NAMALWA (cell line): ENCODE measurements around the gene BIN2.
A peak's percentile ranks its signal among the peaks of the same experiment; 100 is the strongest.
"Not testable (repeated sequence)": the region's sequence is repeated elsewhere in the genome, so short reads cannot be mapped to it uniquely, and the experiment has no call there.

Experiments used
- DNase-seq: peaks from one replicate; pipeline ENCODE4 v3.0.0-alpha.2; 2015; ENCODE audit warnings: low spot score

BIN2 gene

DNA sequence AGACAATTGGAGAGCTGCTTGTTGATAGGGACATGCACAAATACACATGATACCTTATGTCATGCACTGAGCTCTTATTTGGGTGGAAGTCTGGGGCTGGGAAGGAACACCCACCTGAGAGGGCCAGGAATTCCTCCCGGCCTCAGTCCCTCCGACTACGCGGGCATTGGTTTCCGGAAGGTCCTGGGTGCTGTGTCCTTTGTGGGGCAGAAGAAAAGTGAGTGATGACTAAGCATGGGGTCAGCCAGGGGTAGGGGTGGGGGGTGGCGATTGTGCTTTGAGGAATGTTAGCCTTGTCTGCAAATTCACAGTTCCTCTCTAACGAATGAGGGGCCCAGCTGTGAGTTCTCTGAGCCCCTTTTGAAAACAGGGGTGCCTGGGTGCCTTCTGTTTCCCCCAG, 21.7 kb upstream of the BIN2 start:
- no peak for DNase-seq

DNA sequence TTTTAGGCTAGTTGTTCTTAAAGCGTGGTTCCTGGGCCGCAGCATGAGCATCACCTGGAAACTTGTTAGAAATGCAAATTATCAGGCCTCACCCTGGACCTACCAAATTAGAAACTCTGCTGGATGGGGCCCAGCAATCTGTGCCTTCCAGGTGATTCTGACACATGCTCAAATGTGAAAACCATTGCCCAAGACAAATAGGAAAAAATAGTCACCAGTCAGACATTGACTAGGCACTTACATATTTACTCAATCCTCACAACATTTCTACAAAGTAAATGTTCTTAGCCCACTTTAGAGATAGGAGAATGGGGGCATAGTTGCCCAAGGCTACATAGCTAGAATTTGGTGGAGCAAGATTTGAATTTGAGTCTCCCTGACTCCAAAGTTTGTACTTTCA, 19.2 kb upstream of the BIN2 start:
- no peak for DNase-seq

DNA sequence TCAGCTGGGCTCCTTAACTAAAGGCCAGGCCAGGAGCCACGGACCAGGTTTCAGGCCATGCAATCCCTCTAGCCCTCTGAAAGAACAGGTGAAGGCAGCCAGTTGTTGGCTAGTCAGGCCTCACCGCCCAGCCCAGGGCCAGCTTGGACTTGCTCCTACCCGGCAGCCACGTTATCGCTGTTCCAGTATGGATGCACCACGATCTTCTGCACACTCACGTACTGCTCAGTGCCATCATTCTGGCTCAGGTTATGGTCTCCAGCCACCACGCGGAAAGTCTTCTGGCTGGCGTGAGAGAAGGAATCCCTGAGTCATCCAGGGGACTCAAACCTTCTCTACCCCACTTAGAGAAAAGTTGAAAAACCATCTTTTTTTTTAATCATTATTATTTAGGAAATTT, 18.4 kb upstream of the BIN2 start:
- DNase-seq: no peak

DNA sequence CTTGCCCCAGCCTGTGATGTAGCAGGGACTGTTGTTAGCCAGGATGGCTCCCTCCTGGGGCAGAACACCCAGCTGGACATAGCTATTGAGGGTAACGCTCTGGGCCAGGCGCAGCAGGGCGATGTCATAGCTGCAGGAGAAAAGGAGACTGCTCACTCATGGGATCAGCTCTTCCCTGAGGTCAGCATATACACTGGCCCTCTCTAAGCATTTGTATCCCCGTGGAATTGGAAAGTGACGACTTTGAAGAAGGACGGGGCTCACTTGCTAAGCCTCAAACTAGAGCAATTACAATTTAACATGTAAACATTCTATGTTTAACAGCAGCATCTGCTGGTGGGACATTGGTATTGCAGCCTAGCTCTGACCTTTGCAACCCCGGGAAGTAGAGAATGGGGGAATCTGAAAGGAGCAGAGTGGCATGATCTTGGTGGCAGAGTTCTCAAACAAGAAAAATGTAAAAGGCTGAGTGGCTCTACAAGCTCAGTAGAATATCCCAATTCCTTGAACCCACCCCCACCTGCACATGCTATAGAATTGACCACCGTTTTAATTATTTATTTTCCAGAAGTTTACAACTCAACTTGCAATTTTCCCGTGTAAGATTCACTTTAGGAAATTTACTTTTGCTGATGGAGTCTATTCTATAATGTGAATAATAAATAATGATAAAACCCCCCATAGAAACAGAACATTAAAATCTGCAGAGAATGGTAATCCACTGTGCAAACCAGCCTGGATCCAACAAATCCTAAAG, 17.5 kb upstream of the BIN2 start:
- peak; percentile 82 for DNase-seq

DNA sequence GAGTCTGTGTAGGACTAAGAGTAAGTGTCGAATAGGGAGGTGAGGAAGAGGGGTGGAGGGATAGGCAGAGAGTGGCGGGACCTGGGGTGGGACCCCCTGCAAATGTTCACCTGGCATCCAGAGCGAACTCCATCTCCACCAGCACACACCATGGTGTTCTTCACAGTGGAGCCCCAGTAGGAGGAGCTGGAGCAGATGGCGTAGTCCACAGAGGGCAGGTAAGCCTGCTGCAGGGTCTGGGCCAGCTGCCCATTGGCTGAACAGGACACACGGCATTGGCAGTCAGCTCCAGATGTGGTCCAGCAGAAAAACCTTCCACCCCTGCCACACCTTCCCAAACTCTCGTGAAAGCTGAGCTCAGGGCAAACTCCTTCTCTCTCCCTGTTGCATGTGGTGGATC, 15.8 kb upstream of the BIN2 start:
- no peak for DNase-seq

DNA sequence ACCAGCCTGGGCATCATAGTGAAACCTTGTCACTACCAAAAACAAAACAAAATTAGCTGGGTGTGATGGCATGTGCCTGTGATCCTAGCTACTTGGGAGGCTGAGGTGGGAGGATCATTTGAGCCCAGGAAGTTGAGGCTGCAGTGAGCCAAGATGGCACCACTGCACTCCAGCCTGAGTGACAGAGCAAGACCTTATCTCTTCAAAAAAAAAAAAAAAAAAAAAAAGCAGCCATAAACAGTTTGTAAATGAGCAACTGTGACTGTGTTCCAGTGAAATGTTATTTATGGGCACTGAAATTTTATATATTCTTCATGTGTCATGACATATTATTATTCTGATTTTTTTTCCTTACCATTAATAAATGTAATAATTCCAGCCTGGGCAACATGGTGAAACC, 13.4 kb upstream of the BIN2 start:
- not testable (repeated sequence) for DNase-seq

DNA sequence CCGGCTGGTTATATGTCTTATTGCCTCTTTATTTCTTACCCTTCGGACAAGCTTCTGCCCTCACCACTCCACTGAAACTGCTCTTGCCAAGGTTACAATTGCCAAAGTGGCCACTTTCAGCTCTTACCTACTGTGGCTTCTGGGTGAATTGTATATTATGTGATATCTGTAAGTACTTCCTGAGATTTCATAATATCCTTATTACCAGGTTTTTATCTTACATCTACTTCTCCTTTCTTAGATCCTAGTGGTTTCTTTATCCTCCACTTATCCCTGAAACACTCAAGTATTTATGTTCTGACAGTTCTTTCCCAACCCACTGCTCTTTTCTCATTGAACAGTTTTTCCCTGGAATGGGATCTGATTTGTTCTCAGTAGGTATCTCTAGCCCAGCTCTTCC, 12.0 kb upstream of the BIN2 start:
- no peak for DNase-seq

DNA sequence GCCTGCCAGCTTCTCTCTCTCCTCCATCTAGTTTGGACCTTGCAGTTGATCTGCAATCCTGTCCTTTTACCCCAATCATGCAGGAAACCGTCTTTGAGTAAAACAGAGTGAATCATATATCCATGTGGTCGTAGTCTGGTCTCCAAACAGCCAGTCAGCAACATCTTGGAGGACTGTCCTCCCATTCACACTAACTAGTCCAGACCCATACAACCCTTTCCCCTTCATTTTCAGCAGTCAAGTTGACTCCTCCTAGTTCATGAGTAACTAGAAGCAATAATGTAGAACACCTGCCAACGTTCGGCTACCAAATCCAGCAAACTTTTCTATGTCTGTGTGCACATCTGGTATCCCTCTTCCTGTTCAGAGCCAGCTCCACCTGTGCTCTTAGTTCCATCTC, 10.8 kb upstream of the BIN2 start:
- DNase-seq: no peak

DNA sequence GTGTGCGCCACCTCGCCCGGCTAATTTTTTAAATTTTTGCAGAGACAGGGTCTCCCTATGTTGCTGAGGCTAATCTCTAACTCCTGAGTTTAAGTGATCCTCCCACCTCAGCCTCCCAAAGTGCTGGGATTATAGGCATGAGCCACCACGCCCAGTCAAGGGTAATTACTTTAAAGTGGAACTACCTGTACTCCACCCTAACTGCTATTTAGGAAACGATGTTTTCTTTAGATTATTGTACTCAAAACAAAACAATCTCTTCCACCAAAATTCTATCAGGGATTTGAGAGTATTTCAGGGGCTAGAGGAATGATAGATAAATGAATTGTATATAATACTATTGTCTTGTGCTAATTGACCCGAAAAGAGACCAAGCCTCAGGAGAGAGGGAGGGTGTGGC, 9.6 kb upstream of the BIN2 start:
- DNase-seq: no peak

DNA sequence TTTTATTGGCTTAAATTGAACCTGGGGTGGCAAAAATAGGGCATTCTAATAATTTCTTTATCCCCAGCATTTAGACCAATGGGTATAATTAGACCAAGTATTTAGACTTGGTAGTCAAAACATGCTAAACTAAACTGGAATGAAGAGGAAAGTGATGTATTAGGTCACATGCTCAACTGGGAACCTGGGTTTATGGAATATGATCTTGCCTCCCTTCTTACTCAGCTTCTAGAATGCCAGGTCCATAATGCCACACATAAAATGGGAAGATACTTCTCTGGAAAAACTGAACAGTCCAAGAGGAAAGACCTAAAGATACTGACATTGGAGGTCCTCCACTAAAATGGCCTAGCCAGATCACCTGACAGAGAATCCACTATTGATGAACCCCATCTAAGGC, 6.2 kb upstream of the BIN2 start:
- DNase-seq: no peak

DNA sequence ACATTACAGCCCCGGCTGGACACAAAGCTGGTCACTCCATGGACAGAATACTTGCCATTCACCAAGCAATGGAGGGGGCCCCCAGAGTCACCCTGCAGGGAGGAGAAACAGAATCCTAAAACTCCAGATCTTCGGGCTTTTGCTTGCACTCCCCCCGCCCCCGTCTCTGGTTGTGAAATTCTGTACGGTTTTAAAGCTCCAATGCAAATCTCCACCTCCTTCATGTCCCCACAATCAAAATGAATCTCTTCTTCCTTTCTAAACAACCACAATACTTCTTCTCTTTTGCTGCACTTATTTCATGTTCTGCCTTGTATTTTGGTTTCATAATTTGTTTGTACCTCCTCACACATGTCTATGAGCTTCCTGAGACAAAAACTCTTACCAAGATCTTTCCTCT, 5.8 kb upstream of the BIN2 start:
- DNase-seq: no peak

DNA sequence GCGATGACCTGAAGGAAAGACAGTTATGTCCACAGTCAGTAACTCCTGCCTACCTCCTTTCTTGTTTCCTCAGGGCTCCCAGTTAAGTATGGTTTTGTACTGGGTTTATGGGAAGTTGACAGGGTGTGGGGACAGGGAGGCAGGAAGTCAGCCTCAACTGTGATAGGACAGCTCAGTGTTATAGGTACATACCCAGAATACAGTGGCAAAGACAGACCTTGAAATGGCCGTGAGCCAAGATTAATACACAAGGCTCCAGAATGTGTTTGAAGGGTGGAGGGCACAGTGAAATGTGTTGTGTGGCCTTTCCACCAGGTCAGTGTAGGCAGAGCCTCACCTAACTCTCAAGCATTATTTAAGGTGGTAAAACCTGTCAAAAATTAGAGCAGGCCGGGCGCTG, 4.6 kb upstream of the BIN2 start:
- no peak for DNase-seq

DNA sequence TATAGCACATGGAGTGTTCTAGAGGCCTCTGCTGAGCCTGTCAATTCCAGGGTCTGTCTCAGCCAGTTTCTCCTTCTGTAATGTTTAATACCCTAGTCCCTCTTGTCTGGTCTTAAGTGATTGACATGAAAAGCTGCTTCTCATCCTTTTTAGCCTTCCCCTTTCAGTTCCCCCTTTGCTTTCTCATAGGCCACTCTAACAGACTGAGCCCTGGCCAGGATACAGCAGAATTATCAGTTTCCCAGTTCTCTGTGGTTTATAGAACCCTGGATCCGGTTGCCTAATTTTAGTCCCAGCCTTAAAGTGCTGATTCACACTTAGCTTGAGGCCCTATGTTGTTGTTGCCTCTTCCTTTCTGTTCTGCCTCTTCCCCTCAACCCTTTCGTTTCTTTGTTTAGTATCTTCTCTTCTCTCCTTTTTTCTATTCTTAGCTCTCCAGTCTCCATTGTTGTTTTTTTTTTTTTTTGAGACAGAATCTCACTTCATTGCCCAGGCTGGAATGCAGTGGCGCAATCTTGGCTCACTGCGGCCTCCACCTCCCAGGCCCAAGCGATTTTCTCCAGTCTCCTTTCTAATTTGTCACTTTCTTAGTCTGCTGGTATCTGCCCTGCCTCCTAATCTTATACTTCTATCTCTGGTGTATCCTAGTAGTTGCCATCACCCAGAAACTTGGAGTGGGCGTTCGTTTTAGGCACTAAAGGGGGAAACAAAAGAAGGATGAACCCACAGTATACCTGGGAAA, 2.9 kb upstream of the BIN2 start:
- DNase-seq: peak; percentile 51

DNA sequence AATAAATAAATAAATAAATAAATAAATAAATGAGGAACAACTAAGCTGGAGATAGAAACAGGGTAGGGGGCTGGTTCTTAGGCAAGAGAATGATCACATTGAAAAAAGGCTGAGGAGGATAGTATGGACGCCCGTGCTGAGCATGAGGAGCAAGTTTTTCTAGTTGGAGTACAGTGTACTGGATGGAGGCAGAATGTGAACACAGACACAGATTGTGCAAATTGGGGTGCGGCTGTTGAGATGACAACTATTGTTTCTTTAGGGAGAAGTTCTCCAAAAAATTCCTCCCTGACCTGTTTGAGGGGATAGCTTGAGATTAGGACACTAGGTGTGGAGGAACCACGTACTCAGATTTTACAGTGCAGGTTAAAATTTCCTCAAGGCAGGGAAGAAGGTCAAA, 979 bp upstream of the BIN2 start:
- no peak for DNase-seq

DNA sequence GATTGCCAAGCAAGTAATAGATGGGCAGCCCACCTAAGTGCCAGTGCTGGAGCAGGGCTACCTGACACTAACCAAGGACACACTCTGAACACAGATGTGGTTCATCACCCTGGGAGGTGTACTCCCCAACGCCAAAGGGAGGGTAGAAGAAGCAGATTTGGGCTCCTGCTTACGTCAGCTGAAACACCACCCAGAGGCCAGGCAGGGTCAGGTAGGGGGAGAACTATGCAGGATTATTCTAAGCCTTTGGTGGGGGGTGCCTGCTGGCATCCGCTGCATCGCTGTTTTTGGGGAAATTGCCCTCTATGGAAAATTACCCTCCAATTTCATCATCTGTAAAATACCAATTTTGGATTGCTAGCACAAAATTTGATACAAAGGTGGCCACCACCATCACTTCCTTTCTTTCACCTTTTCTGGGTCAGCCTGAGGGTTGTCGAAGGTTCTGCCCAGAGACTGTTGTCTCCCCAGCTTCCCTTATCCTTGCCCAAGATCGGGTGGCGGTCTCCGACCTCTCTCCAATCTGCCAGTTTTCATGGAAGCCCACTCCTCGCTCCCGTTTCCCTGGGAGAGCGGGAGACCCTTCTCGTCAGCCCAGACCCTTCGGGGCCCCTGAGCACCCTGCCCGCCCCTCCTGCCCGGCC, 535 bp downstream of the BIN2 start:
- DNase-seq: no peak

DNA sequence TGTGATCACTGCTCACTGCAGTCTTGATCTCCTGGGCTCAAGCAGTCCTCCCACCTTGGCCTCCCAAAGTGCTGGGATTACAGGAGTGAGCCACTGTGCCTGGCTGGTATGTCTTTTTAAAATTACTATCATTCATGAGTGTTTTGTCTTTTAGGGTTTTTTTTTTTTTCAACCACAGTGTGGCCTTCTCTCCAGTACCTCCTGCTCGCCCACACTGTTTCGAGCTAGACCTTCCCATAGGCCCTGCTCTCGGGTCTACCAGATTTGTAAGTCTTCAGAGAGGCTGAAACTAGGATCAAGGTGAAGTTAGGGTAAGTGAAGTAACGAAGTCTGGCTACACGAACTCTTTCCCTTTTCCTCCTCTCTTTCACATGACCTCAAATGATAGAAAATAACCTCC, 1.5 kb downstream of the BIN2 start:
- DNase-seq: no peak

DNA sequence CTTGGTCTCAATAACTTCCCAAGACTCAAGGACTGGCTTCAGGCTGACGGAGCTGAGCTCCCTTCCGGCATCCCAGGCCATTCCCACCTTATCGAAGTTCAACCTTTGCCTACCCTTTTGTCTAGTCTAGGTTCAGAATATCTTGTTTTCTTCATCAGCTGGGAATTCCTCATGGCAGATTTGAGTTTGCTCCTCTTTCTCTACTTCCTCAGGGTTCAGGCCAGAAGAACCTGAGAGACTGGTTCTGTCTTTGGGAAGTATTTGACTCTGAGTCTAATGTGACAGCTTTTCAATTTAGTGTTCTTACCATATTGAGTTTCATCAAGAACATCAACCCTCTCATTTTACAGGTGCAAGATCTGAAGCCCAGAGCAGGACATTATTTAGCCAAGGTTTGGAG, 2.1 kb downstream of the BIN2 start:
- DNase-seq: no peak

DNA sequence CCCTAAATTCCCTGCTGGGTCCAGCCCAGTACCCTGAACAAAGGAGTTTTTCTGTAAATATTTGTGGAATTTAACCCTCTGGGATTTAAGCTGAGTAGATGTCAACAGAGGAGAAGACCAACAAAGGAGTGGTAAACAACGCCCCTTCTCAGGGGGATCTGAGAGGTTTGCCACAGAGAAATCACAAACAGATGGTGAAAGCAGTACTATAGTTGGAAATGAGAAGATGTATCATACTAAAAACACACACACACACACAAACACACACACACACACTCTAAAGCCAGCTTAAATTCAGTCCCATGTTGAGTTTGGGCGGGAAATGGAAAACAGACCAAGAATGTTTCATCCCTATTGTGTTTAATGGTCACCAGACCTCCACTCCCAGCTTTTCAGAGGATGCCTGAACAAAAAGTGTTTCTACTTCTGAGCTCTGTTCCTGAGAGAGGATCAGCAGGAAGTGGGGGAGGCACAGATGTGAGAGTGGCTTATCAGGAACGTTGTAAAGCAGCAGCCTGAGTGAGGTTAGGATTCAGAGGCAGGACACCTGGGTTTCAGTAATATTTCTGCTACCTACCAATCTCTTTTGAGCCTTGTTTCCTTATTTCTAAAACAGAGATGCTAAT, 3.2 kb downstream of the BIN2 start:
- no peak for DNase-seq

DNA sequence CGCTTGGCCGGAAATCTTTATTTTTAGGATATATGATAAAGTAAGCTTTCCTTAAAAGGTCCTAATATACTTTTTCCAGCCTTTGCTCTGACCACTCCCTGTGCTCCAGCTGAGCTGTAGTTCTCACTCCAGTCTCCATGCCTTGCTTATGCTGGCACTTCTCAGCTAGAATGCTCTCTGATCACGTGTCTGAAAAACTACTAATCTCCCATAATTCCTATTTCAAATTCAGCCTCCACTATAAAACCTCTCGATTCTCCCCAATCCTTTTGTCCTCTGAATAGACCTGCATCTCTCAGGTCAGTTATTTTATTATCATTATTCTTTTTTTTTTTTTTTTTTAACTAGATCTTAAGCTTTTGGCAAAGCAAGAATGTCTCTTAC, 3.7 kb downstream of the BIN2 start:
- DNase-seq: no peak

DNA sequence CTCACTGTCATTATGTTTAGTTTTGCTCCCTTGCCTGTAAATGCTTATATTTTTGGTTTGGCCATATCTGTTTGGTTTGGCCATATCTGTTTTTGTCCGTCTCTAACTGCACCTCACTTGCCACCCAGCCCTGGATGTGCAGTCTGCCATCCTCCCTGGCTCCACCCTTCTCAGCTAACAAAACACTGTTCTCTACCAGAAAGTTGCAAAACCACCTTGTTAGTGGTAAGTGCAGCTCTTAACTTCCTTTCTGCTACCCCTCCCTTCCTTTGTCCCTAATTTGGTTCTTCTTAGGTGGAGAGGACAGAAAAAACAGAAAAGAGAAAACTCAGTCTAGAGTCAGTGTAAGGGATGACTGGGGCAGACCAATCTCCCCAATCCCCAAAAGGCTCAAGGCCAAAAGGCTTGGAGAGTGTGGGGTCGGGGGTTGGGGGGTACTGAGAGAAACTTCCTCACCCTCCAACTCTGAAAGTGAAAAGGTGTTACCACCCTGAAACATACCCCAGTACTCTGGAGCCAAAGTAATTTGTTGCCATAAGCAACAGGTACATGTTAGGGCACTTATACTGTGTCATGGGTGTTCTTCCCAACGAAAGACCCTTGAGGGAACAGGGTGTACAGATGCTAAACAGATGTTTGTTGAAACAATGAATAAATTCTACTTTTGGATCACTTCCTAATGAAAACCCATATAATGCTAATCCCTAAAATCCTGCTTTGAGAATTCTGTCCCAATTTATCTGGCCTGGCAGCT, 5.0 kb downstream of the BIN2 start:
- no peak for DNase-seq

DNA sequence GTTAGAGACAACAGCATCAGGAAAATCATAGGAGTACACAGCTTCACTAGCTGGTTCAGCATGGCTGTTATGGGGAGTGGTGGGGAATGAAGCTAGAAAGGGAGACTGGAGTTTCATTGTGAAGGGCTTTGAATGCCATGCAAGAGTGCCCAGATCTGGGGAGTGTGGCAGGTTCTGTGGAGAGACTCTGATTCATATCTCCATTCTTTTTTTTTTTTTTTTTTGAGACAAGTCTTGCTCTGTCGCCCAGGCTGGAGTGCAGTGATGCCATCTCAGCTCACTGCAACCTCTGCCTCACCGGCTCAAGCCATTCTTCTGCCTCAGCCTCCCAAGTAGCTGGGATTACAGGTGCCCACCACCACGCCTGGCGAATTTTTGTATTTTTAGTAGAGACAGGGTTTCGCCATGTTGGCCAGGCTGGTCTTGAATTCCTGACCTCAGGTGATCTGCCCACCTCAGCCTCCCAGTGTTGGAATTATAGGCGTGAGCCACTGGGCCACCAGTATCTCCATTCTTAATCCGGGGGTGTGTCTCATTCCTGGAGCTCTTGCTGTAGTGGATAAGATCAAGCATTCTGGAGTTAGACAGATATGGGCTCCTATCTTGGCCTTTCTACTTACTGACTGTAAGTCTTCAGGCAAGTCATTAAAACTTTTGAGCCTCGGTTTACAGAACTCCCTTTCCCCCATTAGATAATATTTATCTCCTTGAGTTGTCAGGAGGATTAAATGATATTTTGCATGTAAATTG, 5.7 kb downstream of the BIN2 start:
- DNase-seq: not testable (repeated sequence)

DNA sequence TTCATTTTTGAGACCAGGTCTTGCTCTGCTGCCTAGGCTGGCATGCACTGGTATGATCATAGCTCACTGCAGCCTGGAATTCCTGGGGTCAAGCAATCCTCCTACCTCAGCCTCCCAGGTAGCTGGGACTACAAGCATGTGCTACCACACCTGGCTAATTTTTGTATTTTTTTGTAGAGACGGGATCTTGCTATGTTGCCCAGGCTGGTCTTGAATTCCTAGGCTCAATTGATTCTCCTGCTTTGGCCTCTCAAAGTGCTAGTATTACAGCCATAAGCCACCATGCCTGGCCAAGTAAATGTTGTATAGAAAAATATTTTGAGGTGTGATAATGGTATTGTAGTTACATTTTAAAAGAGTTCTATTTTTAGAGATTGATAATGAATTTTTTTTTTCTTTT, 12.6 kb downstream of the BIN2 start:
- no peak for DNase-seq
